Neural cell (in vitro differentiated cells): ENCODE results near the gene GTF2B. TPM values are rescaled to one million over a fixed set of nuclear protein-coding genes. Genes with fewer than 3 reads are reported as not detected.
"Not testable (repeated sequence)": the region's sequence is repeated elsewhere in the genome, so short reads cannot be mapped to it uniquely, and the experiment has no call there.

Experiments
- H2AFZ ChIP-seq: fragments of 200-600, 300-800 bp; sonication (generic), shearing (Covaris generic); 2 replicates; pipeline ENCODE4 v1.6.0; 2014; ENCODE audit warnings: low read depth, mild to moderate bottlenecking, antibody characterized with exemption, low read length, moderate library complexity
- H3F3A ChIP-seq: fragments of 200-600 bp; shearing (Covaris generic); 2 replicates; pipeline ENCODE4 v1.6.1; 2016; ENCODE audit warnings: mild to moderate bottlenecking, moderate library complexity, mixed read lengths, antibody characterized with exemption, low read length; ENCODE audit not compliant: insufficient read depth, poor library complexity, severe bottlenecking
- H3K27ac ChIP-seq: fragments of 200-600, 300-800 bp; sonication (generic), shearing (Covaris generic); 2 replicates; pipeline ENCODE4 v1.5.1; 2014; ENCODE audit warnings: mild to moderate bottlenecking, low read length, moderate library complexity
- H3K27me3 ChIP-seq: fragments of 300-800, 200-600 bp; sonication (generic), shearing (Covaris generic); 2 replicates; pipeline ENCODE4 v1.6.0; 2014; ENCODE audit warnings: mild to moderate bottlenecking, low read depth, low read length, moderate library complexity; ENCODE audit not compliant: insufficient read depth
- H3K36me3 ChIP-seq: fragments of 300-800, 200-600 bp; sonication (generic), shearing (Covaris generic); 2 replicates; pipeline ENCODE4 v1.5.1; 2014; ENCODE audit warnings: mild to moderate bottlenecking, antibody characterized with exemption, low read length, moderate library complexity; ENCODE audit not compliant: insufficient read depth
- H3K4me2 ChIP-seq: fragments of 300-800, 200-600 bp; sonication (generic), shearing (Covaris generic); 2 replicates; pipeline ENCODE4 v1.6.0; 2014; ENCODE audit warnings: mild to moderate bottlenecking, low read length
- H3K4me3 ChIP-seq: fragments of 300-800, 200-600 bp; sonication (generic), shearing (Covaris generic); 2 replicates; pipeline ENCODE4 v1.5.1; 2014; ENCODE audit warnings: mild to moderate bottlenecking, low read length, moderate library complexity
- H3K79me2 ChIP-seq: fragments of 200-600 bp; shearing (Covaris generic); replicated peaks from 2 replicates; pipeline ENCODE4 v1.6.0; 2014; ENCODE audit warnings: mild to moderate bottlenecking, low read length, moderate library complexity; ENCODE audit not compliant: insufficient read depth
- H3K9ac ChIP-seq: fragments of 300-800, 200-600 bp; sonication (generic), shearing (Covaris generic); 2 replicates; pipeline ENCODE4 v1.6.1; 2016; ENCODE audit warnings: mild to moderate bottlenecking, low read length, mixed read lengths
- H3K9me2 ChIP-seq: fragments of 200-600 bp; shearing (Covaris generic); 2 replicates; pipeline ENCODE4 v1.6.1; 2016; ENCODE audit warnings: mild to moderate bottlenecking, low read length, mixed read lengths; ENCODE audit not compliant: insufficient read depth
- H3K9me3 ChIP-seq: fragments of 200-600, 300-800 bp; sonication (generic), shearing (Covaris generic); 2 replicates; pipeline ENCODE4 v1.6.1; 2016; ENCODE audit warnings: mild to moderate bottlenecking, mixed run types, low read length, moderate library complexity, mixed read lengths
- H4K20me1 ChIP-seq: fragments of 200-600 bp; shearing (Covaris generic); 2 replicates; pipeline ENCODE4 v1.6.1; 2016; ENCODE audit warnings: mild to moderate bottlenecking, mixed run types; ENCODE audit not compliant: insufficient read depth
- EP300 ChIP-seq: fragments of 450-650 bp; conservative IDR thresholded peaks from 2 replicates; pipeline ENCODE4 v1.6.1; 2014; ENCODE audit warnings: antibody characterized with exemption, mild to moderate bottlenecking, moderate library complexity; ENCODE audit not compliant: poor library complexity, severe bottlenecking
- EZH2 ChIP-seq: fragments of 200-600, 300-800 bp; shearing (Covaris generic), sonication (generic); IDR thresholded peaks from 2 replicates; pipeline ENCODE4 v1.6.1; 2014; ENCODE audit warnings: antibody characterized with exemption, low read length, borderline replicate concordance, mild to moderate bottlenecking; ENCODE audit not compliant: insufficient read depth, poor library complexity, severe bottlenecking
- MXI1 ChIP-seq: fragments of 450-650 bp; conservative IDR thresholded peaks from 2 replicates; pipeline ENCODE4 v1.6.1; 2014; ENCODE audit warnings: antibody characterized with exemption, mild to moderate bottlenecking; ENCODE audit not compliant: poor library complexity, severe bottlenecking
- POLR2AphosphoS5 ChIP-seq: IDR thresholded peaks from 2 replicates; pipeline ENCODE4 v1.6.1; 2012
- RAD21 ChIP-seq: fragments of 450-650 bp; conservative IDR thresholded peaks from 2 replicates; pipeline ENCODE4 v1.6.1; 2014; ENCODE audit warnings: antibody characterized with exemption, mild to moderate bottlenecking, moderate library complexity
- SMC3 ChIP-seq: fragments of 450-650 bp; conservative IDR thresholded peaks from 2 replicates; pipeline ENCODE4 v1.6.1; 2014; ENCODE audit warnings: antibody characterized with exemption, mild to moderate bottlenecking, moderate library complexity; ENCODE audit not compliant: poor library complexity
- TAF1 ChIP-seq: IDR thresholded peaks from 2 replicates; pipeline ENCODE4 v1.6.1; 2012; ENCODE audit warnings: low read depth
- polyA plus RNA-seq: library from polyadenylated mRNA; depleted of rRNA; stranded (reverse); fragments of >200 nt; gene quantifications from 2 replicates; pipeline ENCODE4 v1.2.3, GENCODE V29; 2014
- TF ChIP-seq, protein P1 (sequence below): IDR thresholded peaks from 2 replicates; pipeline ENCODE4 v1.6.1; 2012; ENCODE audit warnings: borderline replicate concordance
- TF ChIP-seq, protein P2 (sequence below): fragments of 450-650 bp; IDR thresholded peaks from 2 replicates; pipeline ENCODE4 v1.5.1; 2014; ENCODE audit warnings: antibody characterized with exemption, mild to moderate bottlenecking, moderate library complexity; ENCODE audit not compliant: poor library complexity, severe bottlenecking

The GTF2B gene
- polyA plus RNA-seq, 1 donor from 2014 or later, result 129 TPM

DNA sequence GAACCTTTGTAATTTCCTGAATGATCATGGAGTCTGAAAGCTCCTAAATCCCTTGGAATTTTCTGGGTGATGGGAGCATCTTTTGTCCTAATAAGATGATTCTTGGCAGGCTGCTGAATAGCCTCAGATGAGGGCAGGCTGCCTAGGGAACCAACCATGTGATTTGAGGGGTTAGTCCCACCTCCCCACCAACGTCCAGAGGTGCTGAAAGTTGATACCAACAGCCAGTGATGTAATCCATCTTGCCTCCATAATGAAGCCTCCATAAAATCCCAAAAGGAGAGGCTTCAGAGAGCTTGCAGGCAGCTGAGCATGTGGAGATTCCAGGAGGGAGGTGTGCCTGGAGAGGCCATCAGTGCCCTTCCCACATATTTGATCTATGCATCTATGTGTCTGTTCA is 43.7 kb downstream of the GTF2B start:
- H4K20me1 ChIP-seq, result no peaks in the 10 kb centered on the region
- no peak overlapping the region for H3K4me2 ChIP-seq
- H3K9me3 ChIP-seq, result no peaks in the 10 kb centered on the region
- no peaks in the 10 kb centered on the region for H3K27me3 ChIP-seq
- H3K27ac ChIP-seq, result no peak overlapping the region
- H3K79me2 ChIP-seq, result no peaks in the 10 kb centered on the region
- H2AFZ ChIP-seq, result no peak overlapping the region
- no peaks in the 10 kb centered on the region for H3F3A ChIP-seq
- no peak overlapping the region for H3K9ac ChIP-seq
- TF ChIP-seq, protein P1, sequence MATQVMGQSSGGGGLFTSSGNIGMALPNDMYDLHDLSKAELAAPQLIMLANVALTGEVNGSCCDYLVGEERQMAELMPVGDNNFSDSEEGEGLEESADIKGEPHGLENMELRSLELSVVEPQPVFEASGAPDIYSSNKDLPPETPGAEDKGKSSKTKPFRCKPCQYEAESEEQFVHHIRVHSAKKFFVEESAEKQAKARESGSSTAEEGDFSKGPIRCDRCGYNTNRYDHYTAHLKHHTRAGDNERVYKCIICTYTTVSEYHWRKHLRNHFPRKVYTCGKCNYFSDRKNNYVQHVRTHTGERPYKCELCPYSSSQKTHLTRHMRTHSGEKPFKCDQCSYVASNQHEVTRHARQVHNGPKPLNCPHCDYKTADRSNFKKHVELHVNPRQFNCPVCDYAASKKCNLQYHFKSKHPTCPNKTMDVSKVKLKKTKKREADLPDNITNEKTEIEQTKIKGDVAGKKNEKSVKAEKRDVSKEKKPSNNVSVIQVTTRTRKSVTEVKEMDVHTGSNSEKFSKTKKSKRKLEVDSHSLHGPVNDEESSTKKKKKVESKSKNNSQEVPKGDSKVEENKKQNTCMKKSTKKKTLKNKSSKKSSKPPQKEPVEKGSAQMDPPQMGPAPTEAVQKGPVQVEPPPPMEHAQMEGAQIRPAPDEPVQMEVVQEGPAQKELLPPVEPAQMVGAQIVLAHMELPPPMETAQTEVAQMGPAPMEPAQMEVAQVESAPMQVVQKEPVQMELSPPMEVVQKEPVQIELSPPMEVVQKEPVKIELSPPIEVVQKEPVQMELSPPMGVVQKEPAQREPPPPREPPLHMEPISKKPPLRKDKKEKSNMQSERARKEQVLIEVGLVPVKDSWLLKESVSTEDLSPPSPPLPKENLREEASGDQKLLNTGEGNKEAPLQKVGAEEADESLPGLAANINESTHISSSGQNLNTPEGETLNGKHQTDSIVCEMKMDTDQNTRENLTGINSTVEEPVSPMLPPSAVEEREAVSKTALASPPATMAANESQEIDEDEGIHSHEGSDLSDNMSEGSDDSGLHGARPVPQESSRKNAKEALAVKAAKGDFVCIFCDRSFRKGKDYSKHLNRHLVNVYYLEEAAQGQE, result no peak
- no peak for TF ChIP-seq EP300
- TF ChIP-seq RAD21, result no peak
- no peak for TF ChIP-seq EZH2
- TF ChIP-seq TAF1, result no peak
- no peak for TF ChIP-seq MXI1
- no peak for TF ChIP-seq POLR2AphosphoS5
- TF ChIP-seq, protein P2, sequence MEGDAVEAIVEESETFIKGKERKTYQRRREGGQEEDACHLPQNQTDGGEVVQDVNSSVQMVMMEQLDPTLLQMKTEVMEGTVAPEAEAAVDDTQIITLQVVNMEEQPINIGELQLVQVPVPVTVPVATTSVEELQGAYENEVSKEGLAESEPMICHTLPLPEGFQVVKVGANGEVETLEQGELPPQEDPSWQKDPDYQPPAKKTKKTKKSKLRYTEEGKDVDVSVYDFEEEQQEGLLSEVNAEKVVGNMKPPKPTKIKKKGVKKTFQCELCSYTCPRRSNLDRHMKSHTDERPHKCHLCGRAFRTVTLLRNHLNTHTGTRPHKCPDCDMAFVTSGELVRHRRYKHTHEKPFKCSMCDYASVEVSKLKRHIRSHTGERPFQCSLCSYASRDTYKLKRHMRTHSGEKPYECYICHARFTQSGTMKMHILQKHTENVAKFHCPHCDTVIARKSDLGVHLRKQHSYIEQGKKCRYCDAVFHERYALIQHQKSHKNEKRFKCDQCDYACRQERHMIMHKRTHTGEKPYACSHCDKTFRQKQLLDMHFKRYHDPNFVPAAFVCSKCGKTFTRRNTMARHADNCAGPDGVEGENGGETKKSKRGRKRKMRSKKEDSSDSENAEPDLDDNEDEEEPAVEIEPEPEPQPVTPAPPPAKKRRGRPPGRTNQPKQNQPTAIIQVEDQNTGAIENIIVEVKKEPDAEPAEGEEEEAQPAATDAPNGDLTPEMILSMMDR, result no peak
- H3K9me2 ChIP-seq, result no peaks in the 10 kb centered on the region
- H3K36me3 ChIP-seq, result no peaks in the 10 kb centered on the region
- no peak overlapping the region for H3K4me3 ChIP-seq

DNA sequence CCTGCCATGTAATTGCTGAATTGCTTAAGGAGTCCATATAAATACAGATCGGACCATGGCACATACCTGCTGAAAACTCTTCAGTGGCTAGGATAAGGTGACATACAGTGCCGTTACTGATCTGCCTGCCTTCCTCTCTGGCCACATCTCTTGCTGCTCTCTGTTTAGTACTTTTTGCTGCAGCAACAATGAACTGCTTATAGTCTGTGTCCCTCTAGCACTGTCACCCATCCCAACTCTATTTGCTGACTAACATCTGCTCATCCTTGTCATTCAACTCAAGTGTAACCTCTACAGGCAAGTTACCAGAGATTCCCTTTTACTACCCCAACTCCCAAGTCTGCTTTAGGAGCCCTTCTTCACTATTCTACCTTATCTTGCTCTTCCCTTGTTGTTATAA is 65.6 kb downstream of the GTF2B start:
- Histone ChIP-seq H3K27ac (no peak overlapping the region), H3K79me2 (no peaks in the 10 kb centered on the region), H2AFZ (no peak overlapping the region), H3K27me3 (no peaks in the 10 kb centered on the region), H3K9me3 (no peaks in the 10 kb centered on the region), H3K9ac (no peak overlapping the region), H3K4me2 (no peak overlapping the region), H3K4me3 (no peak overlapping the region), H4K20me1 (no peaks in the 10 kb centered on the region), H3F3A (no peaks in the 10 kb centered on the region), H3K36me3 (no peaks in the 10 kb centered on the region), H3K9me2 (no peaks in the 10 kb centered on the region)
- TF ChIP-seq EZH2 (no peak), TAF1 (no peak), SMC3 (no peak), MXI1 (no peak), EP300 (no peak), POLR2AphosphoS5 (no peak), RAD21 (no peak)
- TF ChIP-seq, protein P1, result no peak
- TF ChIP-seq, protein P2, result no peak

- not testable (repeated sequence) for H4K20me1 ChIP-seq, H3F3A ChIP-seq, H3K27ac ChIP-seq, H2AFZ ChIP-seq, H3K79me2 ChIP-seq, H3K4me2 ChIP-seq, H3K9ac ChIP-seq, H3K36me3 ChIP-seq, H3K27me3 ChIP-seq, H3K9me2 ChIP-seq, H3K9me3 ChIP-seq, H3K4me3 ChIP-seq
These were observed 71.7 kb downstream of the GTF2B start for GRCh38 chr1:88819642-88820041.
